Endometrial microvascular endothelial cells (primary cell): Measurements from ENCODE around the gene MRPL43. TPM values are rescaled to one million over a fixed set of nuclear protein-coding genes. Genes with fewer than 3 reads are reported as not detected.
"Not testable (repeated sequence)": the region's sequence is repeated elsewhere in the genome, so short reads cannot be mapped to it uniquely, and the experiment has no call there.

Experiments
- in situ Hi-C: cut with HindIII; loops from 2 replicates; pipeline ENCODE4 v1.10.0; 2017; ENCODE audit warnings: low sequenced_read_pairs, low pct_unique_long_range_greater_than_20kb; ENCODE audit errors: inconsistent ontology term
- total RNA-seq: library from RNA; depleted of rRNA; stranded (reverse); fragments of >200 nt; gene quantifications from one replicate; pipeline ENCODE4 v1.2.3, GENCODE V29; 2015; ENCODE audit errors: inconsistent ontology term

MRPL43 gene
- total RNA-seq = 93.8 TPM

DNA sequence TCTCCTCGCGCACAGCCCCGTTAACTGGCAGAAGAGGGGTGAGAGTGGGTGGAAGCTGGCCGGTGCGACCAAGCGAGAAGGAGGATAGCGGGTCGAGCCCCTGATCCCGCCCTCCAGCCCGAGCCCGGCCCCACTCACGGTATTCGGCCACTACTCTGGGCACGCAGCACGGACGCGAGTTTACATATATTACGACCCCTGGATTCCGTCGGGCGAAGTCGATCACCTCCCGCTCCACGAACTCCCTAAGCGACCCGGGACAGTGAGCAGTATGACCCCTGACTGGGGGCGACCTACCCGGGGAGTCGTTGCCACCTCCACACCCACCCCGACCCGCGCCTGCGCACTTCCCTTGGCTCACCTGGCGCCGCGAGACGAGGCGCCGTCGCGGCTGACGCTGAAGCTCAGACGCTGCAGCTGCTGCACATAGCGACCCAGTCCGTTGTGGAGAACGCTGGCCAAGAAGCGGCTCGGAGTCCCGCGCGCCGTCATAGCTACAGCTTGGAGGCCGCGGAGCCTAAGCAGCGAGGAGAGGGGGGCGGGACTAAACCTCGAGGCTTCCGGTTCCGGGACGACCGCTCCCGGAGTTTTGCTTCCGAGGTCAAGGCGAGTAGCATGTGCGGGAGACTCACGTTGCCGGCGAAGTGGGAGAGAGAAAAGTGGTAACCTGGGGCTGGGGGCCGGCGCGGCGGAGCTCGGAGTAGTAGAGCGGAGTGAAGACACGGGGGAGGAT, at the start of gene MRPL43, which contains the start of gene TWNK:
Gene MRPL43, minus strand, starts transcription at position 546 of the 733 bp plus-strand sequence. Its CDS starts 54 bp downstream, at position 492.
Gene TWNK, plus strand, starts transcription at position 592 of the 733 bp plus-strand sequence. CDS start 668 bp downstream, outside the sequence.
- in situ Hi-C loops = no loop called here

DNA sequence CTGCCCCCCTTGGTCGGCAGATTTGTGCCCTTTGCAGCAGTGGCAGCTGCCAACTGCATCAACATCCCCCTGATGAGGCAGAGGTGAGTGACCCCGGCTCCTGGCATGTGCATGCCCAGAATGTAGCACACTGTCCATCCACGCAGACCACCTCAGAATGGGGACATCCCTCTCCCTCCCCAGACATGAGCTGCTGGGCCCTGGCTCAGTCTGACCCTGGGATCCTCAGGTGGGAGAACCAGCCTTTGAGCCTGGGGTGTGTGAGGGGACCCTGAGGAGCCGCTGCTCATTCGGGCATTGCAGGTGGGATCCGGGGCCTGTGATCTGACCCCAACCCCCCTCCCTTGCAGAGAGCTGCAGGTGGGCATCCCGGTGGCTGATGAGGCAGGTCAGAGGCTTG, 49.4 kb upstream of the MRPL43 start:
- in situ Hi-C loops = no loop called here

GRCh38 chr10:101035916-101036702, 48.8 kb upstream of the MRPL43 start:
- in situ Hi-C loops = no loop called here

- in situ Hi-C loops = no loop called here
Measured at GRCh38 chr10:101035314-101035713, 48.0 kb upstream of the MRPL43 start.

GRCh38 chr10:101034404-101034803, 47.1 kb upstream of the MRPL43 start:
- in situ Hi-C loops = not testable (repeated sequence)

DNA sequence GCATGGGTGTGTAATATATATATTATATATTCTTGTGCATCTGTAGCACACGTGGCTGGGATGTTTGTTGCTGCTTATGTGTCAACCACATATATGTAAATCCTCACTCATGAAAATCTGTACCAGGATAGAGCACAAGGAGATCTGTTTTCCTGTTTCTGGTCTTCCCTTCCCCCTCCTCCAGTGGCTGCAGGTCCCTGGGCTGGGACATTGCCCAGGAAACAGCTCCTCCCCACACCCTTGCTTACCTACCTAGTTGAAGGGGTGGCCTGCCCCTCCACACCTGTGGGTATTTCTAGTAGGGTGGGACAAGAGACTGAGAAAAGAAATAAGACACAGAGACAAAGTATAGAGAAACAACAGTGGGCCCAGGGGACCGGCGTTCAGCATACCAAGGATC, 46.0 kb upstream of the MRPL43 start:
- in situ Hi-C loops = no loop called here

GRCh38 chr10:101032637-101033224, 45.4 kb upstream of the MRPL43 start:
- in situ Hi-C loops = no loop called here

- in situ Hi-C loops = no loop called here
Measured at GRCh38 chr10:101031796-101032636, 44.7 kb upstream of the MRPL43 start.

GRCh38 chr10:101031128-101031795, 44.0 kb upstream of the MRPL43 start, which contains the start of the genes PDZD7 and SFXN3:
Gene PDZD7 (minus strand): TSS chr10:101031129. CDS start chr10:101030219, 910 bp downstream.
Gene SFXN3 (plus strand): TSS chr10:101031234. CDS start chr10:101034695, 3,461 bp downstream.
- in situ Hi-C loops = no loop called here

DNA sequence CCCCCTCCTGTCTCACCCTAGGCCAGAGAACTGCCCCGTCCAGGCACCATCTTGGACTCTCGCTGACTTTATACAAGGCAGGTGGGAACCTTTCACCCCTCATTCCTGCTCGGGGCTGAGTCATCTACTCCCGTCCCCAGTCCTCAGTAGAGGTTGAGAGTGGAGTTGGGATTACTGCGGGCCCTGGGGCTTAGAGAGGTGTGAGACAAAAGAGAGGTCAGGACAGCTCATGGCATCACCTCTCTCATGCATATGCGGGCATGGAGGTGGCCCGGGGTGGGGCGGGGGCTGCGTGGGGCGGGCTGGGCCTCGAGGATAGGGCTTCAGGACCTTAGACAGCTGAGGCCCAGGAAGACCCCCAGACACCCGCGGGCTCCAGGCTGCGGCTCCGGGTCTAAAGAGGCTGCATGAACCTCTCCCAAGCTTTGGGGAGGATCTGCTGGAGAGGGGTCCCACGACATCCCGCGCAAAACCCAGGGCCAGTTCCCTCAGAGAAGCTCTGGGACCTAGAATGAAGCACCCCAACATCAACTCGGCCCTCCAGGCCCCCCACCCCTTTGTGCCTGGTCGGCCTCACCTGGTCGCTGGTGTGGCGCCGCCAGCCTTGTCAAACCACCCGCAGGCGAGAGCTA, 43.3 kb upstream of the MRPL43 start:
- in situ Hi-C loops = no loop called here

DNA sequence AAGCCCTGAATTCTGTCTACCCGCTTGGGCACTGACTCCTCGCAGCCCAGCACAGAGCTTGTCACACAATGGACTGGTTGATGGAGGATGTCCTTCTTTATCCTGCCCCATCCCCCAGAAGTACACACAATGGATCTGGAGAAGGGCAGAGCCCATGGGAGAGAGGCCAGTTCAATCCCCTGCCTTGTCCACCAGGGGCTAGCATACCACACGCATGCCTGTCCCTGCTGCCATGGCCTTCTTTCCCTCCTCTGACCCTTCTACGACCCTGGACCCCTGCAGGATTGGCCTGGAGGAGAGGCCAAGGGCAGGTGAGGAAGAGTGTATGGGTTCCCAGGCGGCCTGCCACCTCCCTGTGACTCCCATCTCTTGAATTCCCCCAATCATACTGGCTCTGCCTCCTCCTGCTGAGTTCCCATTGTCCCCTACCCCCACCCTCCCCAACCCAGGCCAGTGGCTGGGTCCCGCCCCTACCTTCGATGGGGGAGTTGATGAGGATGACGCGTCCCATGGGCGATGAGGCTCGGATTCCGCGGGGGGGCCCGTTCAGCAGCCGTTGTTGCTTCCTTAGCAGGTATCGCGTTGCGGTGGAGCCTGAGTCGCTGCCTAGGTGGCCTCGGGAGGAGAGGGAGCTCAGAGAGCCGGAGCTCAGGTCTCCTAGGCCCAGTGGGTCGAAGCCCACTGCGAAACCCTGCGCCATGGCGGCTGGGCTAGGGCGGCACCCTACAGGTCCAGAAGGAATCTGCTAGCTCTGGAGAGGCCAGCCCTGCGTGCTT, 42.4 kb upstream of the MRPL43 start:
- in situ Hi-C loops = no loop called here

GRCh38 chr10:101028446-101029337, 41.4 kb upstream of the MRPL43 start:
- in situ Hi-C loops = no loop called here

DNA sequence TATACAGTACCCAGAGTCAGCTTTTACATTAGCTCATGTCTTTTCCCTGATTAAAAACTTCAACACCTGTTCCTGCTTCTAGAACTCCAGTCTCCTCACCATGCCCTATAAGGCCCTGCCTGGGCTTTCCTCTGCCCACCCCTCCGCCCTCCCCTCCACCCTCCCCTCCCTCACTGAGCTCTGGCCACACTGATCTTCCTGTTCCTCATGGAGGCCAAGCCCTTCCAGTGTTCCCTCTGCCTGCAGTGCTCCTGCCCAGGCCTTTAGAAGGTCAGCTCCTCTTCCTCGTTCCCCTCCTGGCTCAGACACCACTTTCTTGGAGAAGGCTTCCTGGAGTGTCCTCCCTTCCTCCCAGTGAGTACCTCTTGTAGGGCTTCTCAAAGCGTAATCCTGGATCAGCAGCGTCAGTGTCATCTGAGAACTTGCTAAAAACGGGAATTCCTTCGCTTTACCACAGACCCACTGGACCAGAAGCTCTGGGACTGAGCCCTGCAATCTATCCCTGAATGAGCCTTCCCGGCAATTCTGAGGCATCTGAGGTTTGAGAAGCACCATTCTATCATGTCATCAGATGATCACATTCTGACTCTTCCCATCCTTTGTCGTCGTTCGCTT, 39.9 kb upstream of the MRPL43 start:
- in situ Hi-C loops = no loop called here

DNA sequence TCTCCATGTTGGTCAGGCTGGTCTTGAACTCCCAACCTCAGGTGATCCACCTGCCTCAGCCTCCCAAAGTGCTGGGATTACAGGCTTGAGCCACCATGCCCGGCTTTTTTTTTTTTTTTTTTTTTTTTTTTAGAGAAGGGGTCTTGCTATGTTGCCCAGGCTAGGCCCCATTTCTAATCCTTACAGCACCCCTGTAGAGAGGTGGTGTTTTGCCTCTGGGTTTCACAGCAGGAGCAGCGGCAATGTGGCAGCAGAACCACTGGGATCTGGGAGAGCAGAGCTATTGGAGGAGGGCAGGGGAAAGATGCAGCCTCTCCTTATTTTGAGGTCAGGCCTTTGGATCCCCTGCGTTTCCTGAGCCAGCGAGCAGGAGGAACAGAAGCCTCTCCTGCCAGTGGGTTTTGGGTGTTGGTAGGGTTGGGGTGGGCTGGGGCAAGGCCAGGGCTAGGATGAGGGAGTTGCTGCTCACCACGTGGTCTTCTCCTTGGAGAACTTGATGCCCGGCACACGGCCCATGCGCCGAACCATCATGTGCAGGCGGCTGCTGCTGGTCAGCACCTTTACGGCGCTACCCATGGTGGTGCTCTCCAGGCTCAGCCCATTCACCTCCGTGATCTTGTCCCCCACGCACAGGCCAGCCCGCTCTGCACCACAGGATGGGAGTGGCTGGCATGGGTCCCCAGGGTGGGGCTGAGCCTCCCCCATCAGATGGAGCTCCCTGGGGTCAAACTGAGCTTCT, 35.8 kb upstream of the MRPL43 start:
- in situ Hi-C loops = no loop called here

GRCh38 chr10:101021692-101022251, 34.5 kb upstream of the MRPL43 start:
- in situ Hi-C loops = no loop called here
